MM.1S (cell line): ENCODE results near the gene ZNF483.

ENCODE experiments used
- CTCF ChIP-seq: fragments of 300-600 bp; sonication (generic); IDR thresholded peaks from 2 replicates; pipeline ENCODE4 v1.5.1; 2016; ENCODE audit warnings: antibody characterized with exemption, low read length, mixed read lengths
- EZH2phosphoT487 ChIP-seq: fragments of 300-600 bp; sonication (generic); IDR thresholded peaks from 2 replicates; pipeline ENCODE4 v1.6.1; 2018; ENCODE audit warnings: antibody characterized with exemption, low read length

DNA sequence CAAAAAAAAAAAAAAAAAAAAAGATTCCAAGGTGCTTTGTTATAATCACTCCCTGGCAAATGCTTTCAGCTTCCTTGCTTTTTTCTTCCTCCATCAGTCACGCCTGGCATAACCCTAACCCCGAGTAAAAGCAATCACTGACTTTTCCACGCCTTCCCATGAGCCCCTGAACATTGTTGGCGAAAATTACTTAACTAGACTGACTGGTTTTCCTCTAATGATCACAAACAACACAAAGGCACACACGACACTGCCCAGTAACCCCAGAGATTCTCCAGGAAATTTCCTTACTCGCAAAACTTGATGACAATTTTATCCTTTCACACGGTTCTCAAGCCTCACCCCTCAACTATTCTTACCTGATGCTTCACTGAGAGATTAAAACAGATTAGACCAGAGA is 85.9 kb downstream of the ZNF483 start:
- TF ChIP-seq CTCF = no peak
- no peak for TF ChIP-seq EZH2phosphoT487
